Liver (tissue), 9 donors: ENCODE results near the gene GALNT17. TPM values are rescaled to one million over a fixed set of nuclear protein-coding genes. Genes with fewer than 3 reads are reported as not detected.
A peak's percentile ranks its signal among the peaks of the same experiment; 100 is the strongest.

ENCODE experiments used
- DNase-seq: peaks from one replicate; pipeline ENCODE4 v3.0.0-alpha.2; 2017; ENCODE audit warnings: low spot score
- H3K27ac ChIP-seq, 2 donors: one replicate each; pipeline ENCODE4 v1.7.0; 2013; ENCODE audit warnings: inconsistent platforms in 2 of 2, low read length in 2 of 2, control low read depth in 1 of 2, low read depth in 1 of 2, mild to moderate bottlenecking in 1 of 2
- H3K27me3 ChIP-seq, 4 donors: one replicate each; pipeline versions ENCODE4 v1.6.1 to v1.7.0; 2013; ENCODE audit warnings: low read length in 3 of 4, inconsistent platforms in 1 of 4, mild to moderate bottlenecking in 1 of 4, moderate library complexity in 1 of 4; ENCODE audit not compliant: control insufficient read depth in 4 of 4, insufficient read depth in 4 of 4
- H3K36me3 ChIP-seq, 4 donors: one replicate each; pipeline versions ENCODE4 v1.6.1 to v1.7.0; 2013; ENCODE audit warnings: low read length in 3 of 4, mild to moderate bottlenecking in 3 of 4, low read depth in 1 of 4, moderate library complexity in 1 of 4; ENCODE audit not compliant: control insufficient read depth in 4 of 4, insufficient read depth in 3 of 4
- H3K4me1 ChIP-seq, 4 donors: one replicate each; pipeline versions ENCODE4 v1.6.1 to v1.7.0; 2013; ENCODE audit warnings: low read length in 3 of 4, mild to moderate bottlenecking in 3 of 4, moderate library complexity in 1 of 4; ENCODE audit not compliant: control insufficient read depth in 4 of 4, insufficient read depth in 4 of 4
- H3K4me3 ChIP-seq, 3 donors: one replicate each; pipeline versions ENCODE4 v1.6.1 to v1.7.0; 2013; ENCODE audit warnings: low read length in 3 of 3, control low read depth in 1 of 3, low read depth in 1 of 3, mild to moderate bottlenecking in 1 of 3
- H3K9ac ChIP-seq, 2 donors: one replicate each; pipeline ENCODE4 v1.7.0; 2013; ENCODE audit warnings: low read length in 2 of 2, mild to moderate bottlenecking in 2 of 2, moderate library complexity in 2 of 2, control low read depth in 1 of 2, low read depth in 1 of 2
- H3K9me3 ChIP-seq, 4 donors: one replicate each; pipeline versions ENCODE4 v1.6.1 to v1.7.0; 2013; ENCODE audit warnings: low read length in 3 of 4; ENCODE audit not compliant: control insufficient read depth in 4 of 4
- EGR1 ChIP-seq, 2 donors: IDR thresholded peaks; 2 replicates each; pipeline ENCODE4 v1.6.1; 2016 to 2018; ENCODE audit warnings: antibody characterized with exemption in 2 of 2, low read depth in 2 of 2
- FOXA1 ChIP-seq: IDR thresholded peaks from 2 replicates; pipeline ENCODE4 v1.6.1; 2016; ENCODE audit warnings: antibody characterized with exemption
- FOXA2 ChIP-seq: IDR thresholded peaks from 2 replicates; pipeline ENCODE4 v1.6.1; 2016; ENCODE audit warnings: antibody characterized with exemption
- GABPA ChIP-seq, 2 donors: IDR thresholded peaks in 1 of 2; conservative IDR thresholded peaks in 1 of 2; 2 replicates each; pipeline ENCODE4 v1.6.1; 2016; ENCODE audit warnings: antibody characterized with exemption in 2 of 2, mild to moderate bottlenecking in 1 of 2, moderate library complexity in 1 of 2
- HNF4A ChIP-seq, 2 donors: conservative IDR thresholded peaks; 2 replicates each; pipeline ENCODE4 v1.6.1; 2016; ENCODE audit warnings: antibody characterized with exemption in 2 of 2, mild to moderate bottlenecking in 2 of 2
- HNF4G ChIP-seq: IDR thresholded peaks from 2 replicates; pipeline ENCODE4 v1.6.1; 2016; ENCODE audit warnings: antibody characterized with exemption
- JUND ChIP-seq, 2 donors: IDR thresholded peaks; 2 replicates each; pipeline ENCODE4 v1.6.1; 2016; ENCODE audit warnings: antibody characterized with exemption in 2 of 2
- NR2F2 ChIP-seq: IDR thresholded peaks from 2 replicates; pipeline ENCODE4 v1.6.1; 2016; ENCODE audit warnings: antibody characterized with exemption
- RAD21 ChIP-seq, 2 donors: IDR thresholded peaks; 2 replicates each; pipeline ENCODE4 v1.6.1; 2016; ENCODE audit warnings: antibody characterized with exemption in 2 of 2, mild to moderate bottlenecking in 2 of 2
- RXRA ChIP-seq, 2 donors: IDR thresholded peaks; 2 replicates each; pipeline ENCODE4 v1.6.1; 2017 to 2018; ENCODE audit warnings: antibody characterized with exemption in 2 of 2, mild to moderate bottlenecking in 1 of 2
- SP1 ChIP-seq: IDR thresholded peaks from 2 replicates; pipeline ENCODE4 v1.6.1; 2018; ENCODE audit warnings: antibody characterized with exemption, mild to moderate bottlenecking
- TAF1 ChIP-seq: conservative IDR thresholded peaks from 2 replicates; pipeline ENCODE4 v1.6.1; 2016; ENCODE audit warnings: antibody characterized with exemption, mild to moderate bottlenecking
- WGBS: extraction: QIAGEN DNeasy Blood & Tissue Kit; methylation state at CpG from one replicate; pipeline ENCODE4 v1.1.7; 2013; 5-methylcytosine and 5-hydroxymethylcytosine counted together
- polyA plus RNA-seq, 2 donors: library from polyadenylated mRNA; stranded (reverse) in 1 of 2; unstranded in 1 of 2; fragments of 200-250 nt in 1 of 2; fragments of >200 nt in 1 of 2; fragmentation: Nextera tagmentation in 1 of 2; extraction: Ambion mirVana in 1 of 2; gene quantifications; one replicate each; pipeline versions ENCODE4 v1.2.1 to v1.2.3, GENCODE V29; 2013 to 2015
- total RNA-seq, 2 donors: library from RNA; depleted of rRNA; stranded (reverse); fragments of >200 nt; gene quantifications; one replicate each; pipeline ENCODE4 v1.2.3, GENCODE V29; 2014
- TF ChIP-seq, protein P1 (sequence below): IDR thresholded peaks from 2 replicates; pipeline ENCODE4 v1.6.1; 2016; ENCODE audit warnings: antibody characterized with exemption, mild to moderate bottlenecking
- TF ChIP-seq, protein P2 (sequence below): fragments of 150-350 bp; IDR thresholded peaks from 2 replicates; pipeline ENCODE4 v1.5.1; 2017; ENCODE audit warnings: improper control_type of control experiment, low read depth, low read length; ENCODE audit not compliant: missing input control
- donor health status: healthy.
- donor health status: healthy.
- donor health status: healthy.
- donor health status: healthy.
- donor health status: healthy.

Gene GALNT17
- total and polyA plus RNA-seq, 4 donors: 0.10 to 0.42 (median 0.37) TPM; not detected in 1

DNA sequence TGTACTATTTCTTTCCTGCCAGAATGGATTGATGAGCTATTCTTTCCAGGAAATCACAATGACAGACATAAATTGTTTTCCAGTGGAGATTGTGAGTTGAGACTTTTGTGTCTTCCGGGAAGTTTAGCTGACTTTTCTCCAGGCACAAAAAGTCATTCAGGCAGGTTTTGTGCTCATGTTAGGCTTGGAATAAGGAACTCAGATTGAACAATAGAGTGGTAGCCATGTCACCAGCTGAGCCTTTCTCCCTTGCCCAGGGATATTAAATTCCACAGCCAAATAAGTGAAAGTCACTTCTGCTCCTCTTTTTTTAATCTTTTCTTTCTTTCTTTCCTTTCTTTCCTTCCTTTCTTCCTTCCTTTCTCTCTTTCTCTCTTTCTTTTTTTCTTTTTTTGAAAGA lies 559.6 kb downstream of the GALNT17 start:
- no peak for DNase-seq
- Histone ChIP-seq H3K4me3 (no peak overlapping the region), H3K27ac (no peak overlapping the region), H3K36me3 (no peaks in the 10 kb centered on the region), H3K9me3 (no peaks in the 10 kb centered on the region), H3K27me3 (no peaks in the 10 kb centered on the region), H3K9ac (no peak overlapping the region), H3K4me1 (no peaks in the 10 kb centered on the region)
- WGBS: 81% methylated on average over 1 of the region's 1 CpG
- no peak for TF ChIP-seq SP1
- TF ChIP-seq, protein P1, sequence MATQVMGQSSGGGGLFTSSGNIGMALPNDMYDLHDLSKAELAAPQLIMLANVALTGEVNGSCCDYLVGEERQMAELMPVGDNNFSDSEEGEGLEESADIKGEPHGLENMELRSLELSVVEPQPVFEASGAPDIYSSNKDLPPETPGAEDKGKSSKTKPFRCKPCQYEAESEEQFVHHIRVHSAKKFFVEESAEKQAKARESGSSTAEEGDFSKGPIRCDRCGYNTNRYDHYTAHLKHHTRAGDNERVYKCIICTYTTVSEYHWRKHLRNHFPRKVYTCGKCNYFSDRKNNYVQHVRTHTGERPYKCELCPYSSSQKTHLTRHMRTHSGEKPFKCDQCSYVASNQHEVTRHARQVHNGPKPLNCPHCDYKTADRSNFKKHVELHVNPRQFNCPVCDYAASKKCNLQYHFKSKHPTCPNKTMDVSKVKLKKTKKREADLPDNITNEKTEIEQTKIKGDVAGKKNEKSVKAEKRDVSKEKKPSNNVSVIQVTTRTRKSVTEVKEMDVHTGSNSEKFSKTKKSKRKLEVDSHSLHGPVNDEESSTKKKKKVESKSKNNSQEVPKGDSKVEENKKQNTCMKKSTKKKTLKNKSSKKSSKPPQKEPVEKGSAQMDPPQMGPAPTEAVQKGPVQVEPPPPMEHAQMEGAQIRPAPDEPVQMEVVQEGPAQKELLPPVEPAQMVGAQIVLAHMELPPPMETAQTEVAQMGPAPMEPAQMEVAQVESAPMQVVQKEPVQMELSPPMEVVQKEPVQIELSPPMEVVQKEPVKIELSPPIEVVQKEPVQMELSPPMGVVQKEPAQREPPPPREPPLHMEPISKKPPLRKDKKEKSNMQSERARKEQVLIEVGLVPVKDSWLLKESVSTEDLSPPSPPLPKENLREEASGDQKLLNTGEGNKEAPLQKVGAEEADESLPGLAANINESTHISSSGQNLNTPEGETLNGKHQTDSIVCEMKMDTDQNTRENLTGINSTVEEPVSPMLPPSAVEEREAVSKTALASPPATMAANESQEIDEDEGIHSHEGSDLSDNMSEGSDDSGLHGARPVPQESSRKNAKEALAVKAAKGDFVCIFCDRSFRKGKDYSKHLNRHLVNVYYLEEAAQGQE: no peak

DNA sequence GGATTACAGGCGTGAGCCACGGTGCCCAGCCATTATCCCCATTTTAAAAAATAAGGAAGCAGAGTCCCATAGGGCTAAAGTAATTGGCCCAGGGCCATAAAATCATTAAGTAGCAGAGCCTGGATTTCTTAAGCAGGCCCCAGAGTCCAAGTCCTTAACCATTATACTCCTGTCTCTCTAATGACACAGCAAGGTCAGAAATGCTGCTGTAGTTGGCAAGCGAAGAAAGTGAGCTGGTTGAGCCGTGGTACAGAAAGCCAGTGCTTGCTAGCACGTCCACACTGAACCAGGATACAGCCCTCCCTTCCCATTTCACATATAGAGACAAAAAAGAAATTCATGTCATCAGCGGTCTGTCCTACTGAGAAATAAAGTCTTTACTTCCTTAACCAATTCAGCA lies 562.7 kb downstream of the GALNT17 start:
- WGBS: 86% methylated on average over 6 of the region's 6 CpGs
- H3K36me3 ChIP-seq: no peaks in the 10 kb centered on the region
- no peak for DNase-seq
- no peak overlapping the region for H3K4me3 ChIP-seq
- H3K9ac ChIP-seq: no peak overlapping the region
- H3K27ac ChIP-seq: no peak overlapping the region
- H3K9me3 ChIP-seq: peaks cover 0 to 2% (median 0%) of the 10 kb centered on the region in 4 donors
- TF ChIP-seq RXRA (IDR thresholded peaks at IDR 0.05) (peak in 1 of 2 donors; percentile 11), JUND (IDR thresholded peaks at IDR 0.05) (no peak), NR2F2 (no peak), GABPA (IDR thresholded peaks at IDR 0.05 in 1 of 2, conservative IDR thresholded peaks at IDR 0.05 in 1 of 2) (no peak)
- H3K4me1 ChIP-seq: no peaks in the 10 kb centered on the region
- H3K27me3 ChIP-seq: no peaks in the 10 kb centered on the region

DNA sequence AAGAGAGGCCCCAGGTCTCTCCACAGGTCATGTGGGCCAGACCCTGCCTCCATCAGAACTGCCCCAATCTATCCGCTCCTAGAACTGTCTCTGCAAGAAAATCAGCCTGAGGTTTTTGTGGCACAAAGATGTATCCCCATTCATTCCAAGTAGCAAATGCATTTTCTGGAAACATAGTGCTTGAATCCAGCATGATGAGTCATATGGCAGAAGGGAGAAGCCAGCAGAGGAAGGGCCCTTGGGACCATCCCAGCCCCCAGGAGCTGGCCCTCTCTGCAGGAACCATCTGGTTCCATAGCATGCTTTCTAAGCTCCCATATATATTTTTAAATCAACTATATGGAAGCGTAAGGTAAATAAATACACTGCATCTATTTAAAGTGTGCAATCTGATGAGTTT lies 563.2 kb downstream of the GALNT17 start:
- WGBS: 91% methylated on average over 2 of the region's 2 CpGs
- Histone ChIP-seq H3K36me3 (no peaks in the 10 kb centered on the region), H3K27me3 (no peaks in the 10 kb centered on the region), H3K4me1 (no peaks in the 10 kb centered on the region), H3K9me3 (peaks cover 0 to 2% (median 0%) of the 10 kb centered on the region in 4 donors), H3K27ac (no peak overlapping the region), H3K9ac (no peak overlapping the region), H3K4me3 (no peak overlapping the region)
- DNase-seq: no peak
- TF ChIP-seq GABPA (IDR thresholded peaks at IDR 0.05 in 1 of 2, conservative IDR thresholded peaks at IDR 0.05 in 1 of 2): no peak
- no peak for TF ChIP-seq FOXA2
- TF ChIP-seq NR2F2: no peak
- no peak for TF ChIP-seq RAD21 (IDR thresholded peaks at IDR 0.05)
- TF ChIP-seq RXRA (IDR thresholded peaks at IDR 0.05): no peak
- no peak for TF ChIP-seq TAF1
- no peak for TF ChIP-seq EGR1 (IDR thresholded peaks at IDR 0.05; ENCODE audit: low read depth in 2 of 2)
- TF ChIP-seq JUND (IDR thresholded peaks at IDR 0.05): no peak
- TF ChIP-seq FOXA1: no peak
- TF ChIP-seq HNF4A (conservative IDR thresholded peaks at IDR 0.05): no peak
- TF ChIP-seq SP1: no peak
- TF ChIP-seq, protein P2, sequence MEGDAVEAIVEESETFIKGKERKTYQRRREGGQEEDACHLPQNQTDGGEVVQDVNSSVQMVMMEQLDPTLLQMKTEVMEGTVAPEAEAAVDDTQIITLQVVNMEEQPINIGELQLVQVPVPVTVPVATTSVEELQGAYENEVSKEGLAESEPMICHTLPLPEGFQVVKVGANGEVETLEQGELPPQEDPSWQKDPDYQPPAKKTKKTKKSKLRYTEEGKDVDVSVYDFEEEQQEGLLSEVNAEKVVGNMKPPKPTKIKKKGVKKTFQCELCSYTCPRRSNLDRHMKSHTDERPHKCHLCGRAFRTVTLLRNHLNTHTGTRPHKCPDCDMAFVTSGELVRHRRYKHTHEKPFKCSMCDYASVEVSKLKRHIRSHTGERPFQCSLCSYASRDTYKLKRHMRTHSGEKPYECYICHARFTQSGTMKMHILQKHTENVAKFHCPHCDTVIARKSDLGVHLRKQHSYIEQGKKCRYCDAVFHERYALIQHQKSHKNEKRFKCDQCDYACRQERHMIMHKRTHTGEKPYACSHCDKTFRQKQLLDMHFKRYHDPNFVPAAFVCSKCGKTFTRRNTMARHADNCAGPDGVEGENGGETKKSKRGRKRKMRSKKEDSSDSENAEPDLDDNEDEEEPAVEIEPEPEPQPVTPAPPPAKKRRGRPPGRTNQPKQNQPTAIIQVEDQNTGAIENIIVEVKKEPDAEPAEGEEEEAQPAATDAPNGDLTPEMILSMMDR: no peak
- no peak for TF ChIP-seq HNF4G
